Thoracic aorta (tissue), 2 donors: ENCODE measurements around the gene KIF11. TPM values are rescaled to one million over a fixed set of nuclear protein-coding genes. Genes with fewer than 3 reads are reported as not detected.

ENCODE experiments used
- ATAC-seq: fragments of 150-250 bp; one replicate; pipeline ENCODE4 v1.8.0; 2017; ENCODE audit warnings: low read depth; ENCODE audit not compliant: insufficient number of reproducible peaks, low FRiP score
- DNase-seq: peaks from one replicate; pipeline ENCODE4 v3.0.0-alpha.2; 2020; ENCODE audit warnings: low spot score
- H3K27ac ChIP-seq, 2 donors: fragments of 200-600 bp; sonication (generic); 1 replicate in 1 of 2; 2 replicates in 1 of 2; pipeline ENCODE4 v1.5.1; 2016; ENCODE audit warnings: mild to moderate bottlenecking in 2 of 2, moderate library complexity in 2 of 2
- H3K27me3 ChIP-seq: fragments of 200-600 bp; sonication (generic); replicated peaks from 2 replicates; pipeline ENCODE4 v1.6.0; 2016; ENCODE audit warnings: mild to moderate bottlenecking; ENCODE audit not compliant: insufficient read depth
- H3K36me3 ChIP-seq: fragments of 200-600 bp; sonication (generic); one replicate; pipeline ENCODE4 v1.5.1; 2016
- H3K4me1 ChIP-seq, 2 donors: fragments of 200-600 bp; sonication (generic); 1 replicate in 1 of 2; 2 replicates in 1 of 2; pipeline versions ENCODE4 v1.5.1 to v1.6.0; 2016; ENCODE audit warnings: low read depth in 2 of 2, mild to moderate bottlenecking in 1 of 2; ENCODE audit not compliant: control insufficient read depth in 1 of 2
- H3K4me3 ChIP-seq: fragments of 200-600 bp; sonication (generic); 2 replicates; pipeline ENCODE4 v1.5.1; 2016; ENCODE audit warnings: mild to moderate bottlenecking
- H3K9me3 ChIP-seq: fragments of 200-600 bp; sonication (generic); 2 replicates; pipeline ENCODE4 v1.5.1; 2016
- CTCF ChIP-seq: fragments of 200-600 bp; sonication (generic); IDR thresholded peaks from one replicate; pipeline ENCODE4 v1.5.1; 2019; ENCODE audit warnings: antibody characterized with exemption
- total RNA-seq, 2 donors: library from RNA; depleted of rRNA; stranded (reverse); fragments of >200 nt; gene quantifications; one replicate each; pipeline versions ENCODE4 v1.1.0 to v1.2.3, GENCODE V29; 2016

Gene KIF11
- total RNA-seq, 2 donors from 2014 or later: 0.81 to 1.9 TPM

DNA sequence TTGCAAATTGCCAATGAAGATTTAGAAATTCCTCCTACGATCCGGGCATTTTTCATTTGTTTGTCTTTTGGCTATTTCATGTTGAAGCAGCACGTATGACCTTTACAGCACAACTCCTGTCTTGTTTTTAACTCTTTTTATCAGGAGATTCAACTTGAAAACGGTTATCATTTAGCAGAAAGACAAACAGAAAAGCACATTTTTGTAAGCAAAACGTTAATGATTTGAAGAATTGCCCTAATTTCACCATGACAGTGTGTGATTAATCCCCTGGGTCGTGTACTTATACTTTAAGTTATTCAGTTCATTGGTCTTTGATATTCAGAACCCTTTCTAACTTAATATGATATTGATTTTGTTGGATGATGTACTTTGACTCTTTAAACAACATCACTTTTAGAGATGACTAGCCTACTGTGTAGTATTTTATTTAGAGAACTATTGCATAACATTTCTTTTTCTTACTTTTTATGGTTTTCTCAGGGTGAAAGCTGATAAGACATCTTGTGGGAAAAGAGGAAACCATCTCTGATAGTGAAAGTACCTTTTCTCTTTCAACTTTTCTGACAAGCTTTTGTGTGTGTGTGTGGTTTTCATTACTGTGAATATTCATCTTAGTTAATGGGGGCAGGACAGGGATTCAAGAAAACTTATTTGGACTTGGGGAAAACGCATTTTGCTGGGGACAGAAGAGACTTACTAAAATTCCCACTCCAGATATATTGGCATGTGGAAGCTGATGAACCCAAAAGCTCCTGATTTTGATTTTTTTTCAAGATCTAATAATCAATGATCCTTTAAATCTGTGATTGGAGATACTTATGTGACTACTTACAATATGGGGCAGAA is 105.0 kb downstream of the KIF11 start:
- H3K27me3 ChIP-seq: no peaks in the 10 kb centered on the region
- no peaks in the 10 kb centered on the region for H3K9me3 ChIP-seq
- no peak for ATAC-seq
- no peak for DNase-seq
- H3K36me3 ChIP-seq: no peaks in the 10 kb centered on the region
- no peak overlapping the region for H3K27ac ChIP-seq
- H3K4me1 ChIP-seq: peaks cover 0 to 7% of the 10 kb centered on the region in 2 donors
- no peak overlapping the region for H3K4me3 ChIP-seq
- TF ChIP-seq CTCF: no peak

- peak overlapping the region; percentile 33 to 34 for H3K27ac ChIP-seq
- DNase-seq: no peak
- H3K4me3 ChIP-seq: peak overlapping the region; percentile 77
- no peaks in the 10 kb centered on the region for H3K9me3 ChIP-seq
- no peaks in the 10 kb centered on the region for H3K27me3 ChIP-seq
- no peaks in the 10 kb centered on the region for H3K36me3 ChIP-seq
- H3K4me1 ChIP-seq: peaks cover 0 to 7% of the 10 kb centered on the region in 2 donors
- TF ChIP-seq CTCF: no peak
- no peak for ATAC-seq
Measured at GRCh38 chr10:92699193-92699517, 106.2 kb downstream of the KIF11 start.

GRCh38 chr10:92699518-92700381 is 106.8 kb downstream of the KIF11 start:
- ATAC-seq: no peak

GRCh38 chr10:92702301-92702916 is 109.5 kb downstream of the KIF11 start:
- H3K27ac ChIP-seq: no peak overlapping the region
- H3K9me3 ChIP-seq: no peaks in the 10 kb centered on the region
- TF ChIP-seq CTCF: no peak
- H3K27me3 ChIP-seq: no peaks in the 10 kb centered on the region
- ATAC-seq (no peak), DNase-seq (no peak)
- no peaks in the 10 kb centered on the region for H3K36me3 ChIP-seq
- peaks cover 0 to 7% of the 10 kb centered on the region in 2 donors for H3K4me1 ChIP-seq
- H3K4me3 ChIP-seq: peak overlapping the region; percentile 46

More at GRCh38 chr10:92699518-92700381, 106.8 kb downstream of the KIF11 start:
- TF ChIP-seq CTCF: no peak
- H3K4me1 ChIP-seq: peaks cover 0 to 7% of the 10 kb centered on the region in 2 donors
- H3K27me3 ChIP-seq: no peaks in the 10 kb centered on the region
- H3K4me3 ChIP-seq: peak overlapping the region; percentile 77
- no peaks in the 10 kb centered on the region for H3K9me3 ChIP-seq
- DNase-seq: no peak
- H3K36me3 ChIP-seq: no peaks in the 10 kb centered on the region
- H3K27ac ChIP-seq: peak overlapping the region; percentile 33 to 34

Other genes with a start within 250 kb of the KIF11 start
- gene IDE, start 19.0 kb upstream of the KIF11 start, total RNA-seq: 10 to 100 TPM; 26.0 to 39.1 TPM
- gene HHEX, start 96.8 kb downstream of the KIF11 start, total RNA-seq: 10 to 100 TPM in 1 of 2 donors, 1 to 10 TPM in 1; 6.2 to 10.9 TPM